GM08714 (cell line): ENCODE results near the gene MAD2L2.

Experiments used
- H3K4me3 ChIP-seq: fragments of 200-500 bp; sonication (Bioruptor generic); 2 replicates; pipeline ENCODE4 v1.5.1; 2014; ENCODE audit warnings: mild to moderate bottlenecking, low read length, inconsistent platforms
- ZNF274 ChIP-seq: IDR thresholded peaks from 2 replicates; pipeline ENCODE4 v1.6.1; 2012; ENCODE audit warnings: mild to moderate bottlenecking, low read depth, low read length

Gene MAD2L2

DNA sequence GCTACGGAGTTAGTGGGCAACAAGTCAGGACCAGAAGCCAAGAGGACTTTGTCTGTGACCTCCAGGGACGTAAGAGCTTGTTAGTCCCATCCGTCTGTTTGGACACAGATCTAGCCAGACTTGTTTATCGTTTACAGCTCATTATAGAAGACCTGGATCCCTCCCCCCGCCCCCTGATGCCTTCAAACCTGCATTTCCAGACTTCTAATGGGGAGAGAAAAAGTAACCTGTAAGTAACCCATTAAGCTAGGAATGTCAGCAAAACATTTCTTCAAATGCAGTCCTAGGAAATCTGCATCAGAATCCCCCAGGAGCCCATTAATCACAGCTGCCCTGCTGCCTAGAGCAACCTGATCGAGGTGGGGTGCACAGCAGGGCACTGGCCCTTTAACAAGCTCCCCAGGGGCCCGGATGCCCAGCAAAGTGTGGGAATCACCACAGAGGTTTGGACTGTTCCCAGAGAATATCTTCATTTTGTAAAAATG, 1.4 kb upstream of the MAD2L2 start:
- no peak overlapping the region for H3K4me3 ChIP-seq
- no peak for TF ChIP-seq ZNF274

- TF ChIP-seq ZNF274: no peak
- H3K4me3 ChIP-seq: peak overlapping the region; percentile 75
Observed at GRCh38 chr1:11680270-11681070, 478 bp downstream of the MAD2L2 start.

DNA sequence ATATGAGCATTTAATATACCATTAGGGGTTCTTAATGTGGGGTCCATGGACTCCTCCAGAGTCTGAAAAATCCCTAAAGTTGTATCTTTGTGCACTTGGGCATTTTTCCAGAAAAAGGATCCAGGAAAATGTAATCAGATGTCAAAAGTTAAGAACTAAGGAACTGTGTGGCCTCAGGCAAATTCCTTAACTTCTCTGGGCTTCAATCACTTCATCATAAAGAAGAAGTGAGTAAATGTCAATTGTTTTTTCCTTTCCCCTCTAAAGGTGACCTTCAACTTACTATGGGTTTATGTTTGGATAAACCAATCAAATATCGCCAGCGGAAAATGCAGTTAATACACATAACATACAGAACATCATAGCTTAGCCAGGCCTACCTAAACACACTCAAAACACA, 2.5 kb downstream of the MAD2L2 start:
- no peak overlapping the region for H3K4me3 ChIP-seq
- no peak for TF ChIP-seq ZNF274

- H3K4me3 ChIP-seq: no peak overlapping the region
- no peak for TF ChIP-seq ZNF274
Observed at GRCh38 chr1:11676386-11677103, 4.4 kb downstream of the MAD2L2 start.

- TF ChIP-seq ZNF274: no peak
- no peak overlapping the region for H3K4me3 ChIP-seq
Observed at GRCh38 chr1:11675325-11675724, 5.6 kb downstream of the MAD2L2 start.

GRCh38 chr1:11674488-11674887, 6.5 kb downstream of the MAD2L2 start:
- no peak overlapping the region for H3K4me3 ChIP-seq
- TF ChIP-seq ZNF274: no peak

DNA sequence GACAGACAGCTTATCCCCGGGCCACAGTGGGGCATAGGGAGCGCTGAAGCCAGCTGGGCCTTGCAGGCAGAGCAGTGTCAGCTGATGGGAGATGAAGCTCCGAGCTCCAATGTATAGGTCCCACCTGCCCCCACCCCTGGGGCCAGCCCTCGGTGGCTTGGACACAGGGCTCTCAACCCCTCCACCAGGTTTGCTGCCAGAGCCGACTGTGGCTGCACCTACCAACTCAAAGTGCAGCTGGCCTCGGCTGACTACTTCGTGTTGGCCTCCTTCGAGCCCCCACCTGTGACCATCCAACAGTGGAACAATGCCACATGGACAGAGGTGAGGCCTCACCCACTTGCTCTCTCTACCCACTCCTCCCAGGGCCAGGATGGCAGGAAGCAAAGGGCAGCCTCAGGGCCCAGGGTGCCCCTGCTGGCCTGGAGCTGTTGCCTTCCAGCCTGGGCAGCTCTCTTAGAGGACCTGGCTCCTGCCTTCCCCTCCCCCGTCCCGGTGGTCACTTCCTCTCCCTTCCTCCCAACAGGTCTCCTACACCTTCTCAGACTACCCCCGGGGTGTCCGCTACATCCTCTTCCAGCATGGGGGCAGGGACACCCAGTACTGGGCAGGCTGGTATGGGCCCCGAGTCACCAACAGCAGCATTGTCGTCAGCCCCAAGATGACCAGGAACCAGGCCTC, 7.7 kb downstream of the MAD2L2 start:
- TF ChIP-seq ZNF274: no peak
- no peak overlapping the region for H3K4me3 ChIP-seq

GRCh38 chr1:11671544-11672286, 9.2 kb downstream of the MAD2L2 start:
- no peak for TF ChIP-seq ZNF274
- no peak overlapping the region for H3K4me3 ChIP-seq

GRCh38 chr1:11671205-11671543, 9.8 kb downstream of the MAD2L2 start:
- no peak overlapping the region for H3K4me3 ChIP-seq
- no peak for TF ChIP-seq ZNF274

DNA sequence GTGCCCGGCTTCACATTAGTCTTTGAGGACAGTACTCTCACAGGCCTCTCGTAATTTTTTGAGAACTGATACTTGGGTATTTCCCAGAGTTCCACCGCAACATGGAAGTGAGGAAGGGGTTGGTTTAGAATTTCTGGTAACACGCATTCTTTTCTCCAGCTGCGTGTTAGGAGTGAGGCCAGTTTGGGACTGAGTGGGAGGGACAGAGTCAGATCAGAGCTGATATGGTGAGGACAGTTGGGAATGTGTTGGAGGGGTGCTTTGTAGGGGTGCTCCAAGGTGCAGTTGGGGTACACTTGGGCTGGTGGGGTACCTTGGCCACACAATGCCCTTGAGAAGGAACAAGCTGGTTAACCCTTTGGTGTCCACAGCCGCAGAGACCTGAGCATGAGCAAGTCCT, 10.2 kb downstream of the MAD2L2 start:
- H3K4me3 ChIP-seq: no peak overlapping the region
- TF ChIP-seq ZNF274: no peak

GRCh38 chr1:11668516-11668915, 12.4 kb downstream of the MAD2L2 start:
- no peak overlapping the region for H3K4me3 ChIP-seq
- no peak for TF ChIP-seq ZNF274

DNA sequence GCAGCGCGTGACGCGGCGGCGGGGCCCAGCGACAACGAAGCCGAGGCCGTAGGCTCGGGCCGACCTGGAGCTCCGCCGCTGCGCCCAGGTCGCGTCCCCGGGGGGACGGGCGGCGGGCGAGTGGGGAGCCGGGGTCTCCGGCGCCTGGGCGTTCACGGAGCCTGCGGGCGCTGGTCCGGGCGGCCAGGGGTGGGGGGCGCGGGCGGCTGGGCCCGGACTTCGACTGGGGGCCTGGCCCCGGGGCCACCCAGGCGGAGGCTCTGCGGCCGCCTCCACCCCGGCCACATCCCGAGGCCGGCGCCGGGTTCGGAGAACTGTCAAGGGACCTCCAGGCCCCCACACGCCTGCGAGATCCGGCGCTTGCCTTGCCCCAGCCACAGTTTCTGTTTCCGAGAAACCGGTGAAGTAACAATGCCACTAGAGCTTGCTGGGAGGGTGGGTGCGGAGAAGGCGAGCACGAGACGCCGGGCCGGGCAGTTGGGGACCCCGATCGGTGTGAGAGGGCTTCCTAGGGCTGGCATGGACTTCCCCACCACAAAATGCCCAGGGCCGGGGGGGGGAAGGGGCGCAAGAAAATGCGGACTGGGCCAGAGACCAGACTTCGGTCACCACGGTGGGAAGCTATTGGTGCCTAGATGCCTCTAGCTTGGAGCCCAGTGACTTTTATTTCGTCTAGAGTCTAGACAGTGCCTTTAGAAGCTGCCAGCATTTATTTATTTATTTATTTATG, 16.4 kb downstream of the MAD2L2 start:
- TF ChIP-seq ZNF274: no peak
- peak overlapping the region; percentile 56; the same call in 1 of the 2 replicates for H3K4me3 ChIP-seq

- no peak for TF ChIP-seq ZNF274
- H3K4me3 ChIP-seq: no peak overlapping the region
Observed at GRCh38 chr1:11661103-11661502, 19.8 kb downstream of the MAD2L2 start.
